ENCODE results near the gene DNASE1. TPM values are rescaled to one million over a fixed set of nuclear protein-coding genes. Genes with fewer than 3 reads are reported as not detected.
A peak's percentile ranks its signal among the peaks of the same experiment; 100 is the strongest.

Gene DNASE1
- total RNA-seq, 1 donor from 2014 or later: 16.2 TPM

GRCh38 chr16:3611146-3611975 lies 43.1 kb upstream of the DNASE1 start, which contains the start of gene SLX4:
Gene SLX4 (minus strand): TSS chr16:3611606. CDS start chr16:3608964, 2,642 bp downstream.
- peaks cover 3% of the 10 kb centered on the region for H3K36me3 Mint-ChIP-seq (ENCODE audit: low read depth, unreplicated experiment)
- Histone ChIP-seq H2AFZ (ENCODE audit: low read depth, low read length) (peak within 1 kb of the TSS; percentile 100), H3K9me3 (ENCODE audit: insufficient read depth, low read depth, low read length) (no peaks in the 10 kb centered on the region), H3K9ac (ENCODE audit: low read length) (peak within 1 kb of the TSS; percentile 95), H3K27me3 (ENCODE audit: insufficient read depth, low read length) (no peaks in the 10 kb centered on the region), H3K27ac (ENCODE audit: low read depth, low read length) (peak within 1 kb of the TSS; percentile 59), H3K4me2 (ENCODE audit: low read length) (peak within 1 kb of the TSS; percentile 88), H4K20me1 (ENCODE audit: insufficient read depth, low read length) (peaks cover 9% of the 10 kb centered on the region), H3K4me1 (ENCODE audit: insufficient read depth, low read length) (peaks cover 8% of the 10 kb centered on the region), H3K79me2 (ENCODE audit: insufficient read depth, low read length) (peaks cover 46% of the 10 kb centered on the region), H3K36me3 (ENCODE audit: insufficient read depth, low read length) (no peaks in the 10 kb centered on the region), H3K4me3 (ENCODE audit: insufficient read depth, low read depth, low read length) (peak within 1 kb of the TSS; percentile 95)
- H3K9me3 Mint-ChIP-seq (ENCODE audit: unreplicated experiment): no peaks in the 10 kb centered on the region
- peak; percentile 60 for DNase-seq (ENCODE audit: low read depth)
- H3K4me3 Mint-ChIP-seq (ENCODE audit: unreplicated experiment): peak within 1 kb of the TSS; percentile 99
- peak within 1 kb of the TSS; percentile 88 for H3K27ac Mint-ChIP-seq (ENCODE audit: unreplicated experiment)
- FAIRE-seq: no peak
- peaks cover 19% of the 10 kb centered on the region for H3K4me1 Mint-ChIP-seq (ENCODE audit: low read depth, unreplicated experiment)
- TF ChIP-seq EZH2 (IDR thresholded peaks at IDR 0.05; ENCODE audit: insufficient read depth, low read length) (no peak), CTCF (IDR thresholded peaks at IDR 0.05; ENCODE audit: insufficient read depth, low read depth, low read length) (no peak)
- no peaks in the 10 kb centered on the region for H3K27me3 Mint-ChIP-seq (ENCODE audit: low read depth, unreplicated experiment)

- Mint-ChIP-seq H3K36me3 (ENCODE audit: low read depth, unreplicated experiment) (no peaks in the 10 kb centered on the region), H3K4me3 (ENCODE audit: unreplicated experiment) (peak overlapping the region; percentile 99), H3K9me3 (ENCODE audit: unreplicated experiment) (no peaks in the 10 kb centered on the region), H3K27ac (ENCODE audit: unreplicated experiment) (no peak overlapping the region), H3K27me3 (ENCODE audit: low read depth, unreplicated experiment) (no peaks in the 10 kb centered on the region), H3K4me1 (ENCODE audit: low read depth, unreplicated experiment) (peaks cover 19% of the 10 kb centered on the region)
- H3K4me3 ChIP-seq (ENCODE audit: insufficient read depth, low read depth, low read length): peak overlapping the region; percentile 95
- no peaks in the 10 kb centered on the region for H3K27me3 ChIP-seq (ENCODE audit: insufficient read depth, low read length)
- FAIRE-seq: no peak
- peaks cover 8% of the 10 kb centered on the region for H3K4me1 ChIP-seq (ENCODE audit: insufficient read depth, low read length)
- H3K79me2 ChIP-seq (ENCODE audit: insufficient read depth, low read length): peaks cover 49% of the 10 kb centered on the region
- TF ChIP-seq CTCF (IDR thresholded peaks at IDR 0.05; ENCODE audit: insufficient read depth, low read depth, low read length) (no peak), EZH2 (IDR thresholded peaks at IDR 0.05; ENCODE audit: insufficient read depth, low read length) (no peak)
- no peaks in the 10 kb centered on the region for H3K9me3 ChIP-seq (ENCODE audit: insufficient read depth, low read depth, low read length)
- no peak overlapping the region for H3K27ac ChIP-seq (ENCODE audit: low read depth, low read length)
- H2AFZ ChIP-seq (ENCODE audit: low read depth, low read length): no peak overlapping the region
- no peak for DNase-seq (ENCODE audit: low read depth)
- H3K4me2 ChIP-seq (ENCODE audit: low read length): peak overlapping the region; percentile 88
- peaks cover 9% of the 10 kb centered on the region for H4K20me1 ChIP-seq (ENCODE audit: insufficient read depth, low read length)
- H3K9ac ChIP-seq (ENCODE audit: low read length): peak overlapping the region; percentile 95
- H3K36me3 ChIP-seq (ENCODE audit: insufficient read depth, low read length): no peaks in the 10 kb centered on the region
Observed at GRCh38 chr16:3612510-3613466, 41.7 kb upstream of the DNASE1 start.
